Measurements from ENCODE around the gene CDIP1. TPM values are rescaled to one million over a fixed set of nuclear protein-coding genes. Genes with fewer than 3 reads are reported as not detected.

The CDIP1 gene
- total RNA-seq, 3 donors from 2014 or later (not counting 1 experiment from before 2014, with no cell fraction given): 35.2 to 49.2 (median 37.9) TPM

- Mint-ChIP-seq H3K4me1 (peaks cover 57 to 59% of the 10 kb centered on the region in 2 donors), H3K4me3 (peak overlapping the region; percentile 87), H3K36me3 (no peaks in the 10 kb centered on the region), H3K9me3 (no peaks in the 10 kb centered on the region), H3K27me3 (ENCODE audit: low read depth in 2 of 2) (no peaks in the 10 kb centered on the region), H3K27ac (peak overlapping the region; percentile 93 to 98)
- DNase-seq (peak in 1 of 2 donors; percentile 38), ATAC-seq (peak; percentile 52 to 60 (median 57))
- no peak for TF ChIP-seq CTCF (IDR thresholded peaks at IDR 0.05)
- intact Hi-C loops (cut with micrococcal nuclease): no loop called here
- WGBS (ENCODE audit: insufficient coverage): 0% methylated on average over 4 of the region's 5 CpGs
- no peaks in the 10 kb centered on the region for H3K27me3 ChIP-seq (ENCODE audit: control insufficient read depth, insufficient read depth, low read length)
- H3K4me1 ChIP-seq (ENCODE audit: control insufficient read depth, insufficient read depth, low read length): peaks cover 75% of the 10 kb centered on the region
- peak overlapping the region; percentile 13 for H3K4me3 ChIP-seq (ENCODE audit: low read length)
- no peaks in the 10 kb centered on the region for H3K9me3 ChIP-seq (ENCODE audit: control insufficient read depth, insufficient read depth, low read length)
- H3K27ac ChIP-seq (ENCODE audit: low read length): peak overlapping the region; percentile 91
- peaks cover 23% of the 10 kb centered on the region for H3K36me3 ChIP-seq (ENCODE audit: control insufficient read depth, insufficient read depth, low read length)
Measured at GRCh38 chr16:4515611-4516233, 22.9 kb downstream of the CDIP1 start.

- no peaks in the 10 kb centered on the region for H3K9me3 ChIP-seq (ENCODE audit: control insufficient read depth, insufficient read depth, low read length)
- 12% methylated on average over 7 of the region's 7 CpGs for WGBS (ENCODE audit: insufficient coverage)
- Mint-ChIP-seq H3K4me1 (peaks cover 65% of the 10 kb centered on the region in 2 donors), H3K27ac (peak overlapping the region; percentile 93 to 98), H3K9me3 (no peaks in the 10 kb centered on the region), H3K4me3 (peak overlapping the region; percentile 87), H3K27me3 (ENCODE audit: low read depth in 2 of 2) (no peaks in the 10 kb centered on the region), H3K36me3 (no peaks in the 10 kb centered on the region)
- no peak for DNase-seq
- H3K27ac ChIP-seq (ENCODE audit: low read length): peak overlapping the region; percentile 91
- H3K4me3 ChIP-seq (ENCODE audit: low read length): no peak overlapping the region
- ATAC-seq: peak in 2 of 3 donors; percentile 23 to 36
- H3K27me3 ChIP-seq (ENCODE audit: control insufficient read depth, insufficient read depth, low read length): no peaks in the 10 kb centered on the region
- peaks cover 86% of the 10 kb centered on the region for H3K4me1 ChIP-seq (ENCODE audit: control insufficient read depth, insufficient read depth, low read length)
- intact Hi-C loops (cut with micrococcal nuclease): no loop called here
- H3K36me3 ChIP-seq (ENCODE audit: control insufficient read depth, insufficient read depth, low read length): peaks cover 32% of the 10 kb centered on the region
- no peak for TF ChIP-seq CTCF (IDR thresholded peaks at IDR 0.05)
Measured at GRCh38 chr16:4514606-4515005, 24.0 kb downstream of the CDIP1 start.

- H3K27me3 ChIP-seq (ENCODE audit: control insufficient read depth, insufficient read depth, low read length): no peaks in the 10 kb centered on the region
- Mint-ChIP-seq H3K9me3 (no peaks in the 10 kb centered on the region), H3K27ac (peak overlapping the region; percentile 93 to 98), H3K36me3 (no peaks in the 10 kb centered on the region), H3K27me3 (ENCODE audit: low read depth in 2 of 2) (no peaks in the 10 kb centered on the region), H3K4me3 (peak overlapping the region; percentile 87), H3K4me1 (peaks cover 64 to 65% of the 10 kb centered on the region in 2 donors)
- intact Hi-C loops (cut with micrococcal nuclease): no loop called here
- WGBS (ENCODE audit: insufficient coverage): 91% methylated on average over 7 of the region's 7 CpGs
- TF ChIP-seq CTCF (IDR thresholded peaks at IDR 0.05): no peak
- H3K4me3 ChIP-seq (ENCODE audit: low read length): no peak overlapping the region
- peak overlapping the region; percentile 91 for H3K27ac ChIP-seq (ENCODE audit: low read length)
- no peak for ATAC-seq
- peaks cover 39% of the 10 kb centered on the region for H3K36me3 ChIP-seq (ENCODE audit: control insufficient read depth, insufficient read depth, low read length)
- peaks cover 80% of the 10 kb centered on the region for H3K4me1 ChIP-seq (ENCODE audit: control insufficient read depth, insufficient read depth, low read length)
- no peak for DNase-seq
- no peaks in the 10 kb centered on the region for H3K9me3 ChIP-seq (ENCODE audit: control insufficient read depth, insufficient read depth, low read length)
Measured at GRCh38 chr16:4513881-4514280, 24.7 kb downstream of the CDIP1 start.
